HG03460 (cell line): ENCODE data around the gene NFIL3.
"Not testable (repeated sequence)": the region's sequence is repeated elsewhere in the genome, so short reads cannot be mapped to it uniquely, and the experiment has no call there.

ENCODE experiments used
- ATAC-seq: cut with Tn5 transposase; IDR thresholded peaks from one replicate; pipeline ENCODE4 v1.9.1; 2021; ENCODE audit not compliant: unreplicated experiment

The NFIL3 gene

GRCh38 chr9:91423785-91424402, at the start of gene NFIL3:
Gene NFIL3 (minus strand): TSS chr9:91423832. CDS start chr9:91410734, 13,098 bp downstream.
- ATAC-seq: peak; percentile 80

- not testable (repeated sequence) for ATAC-seq
Observed at GRCh38 chr9:91471524-91471923, 47.9 kb upstream of the NFIL3 start.

GRCh38 chr9:91465420-91465819, 41.8 kb upstream of the NFIL3 start:
- ATAC-seq: no peak

GRCh38 chr9:91458906-91459305, 35.3 kb upstream of the NFIL3 start:
- no peak for ATAC-seq

GRCh38 chr9:91452844-91453243, 29.2 kb upstream of the NFIL3 start:
- ATAC-seq: no peak

GRCh38 chr9:91451431-91452270, 28.0 kb upstream of the NFIL3 start:
- no peak for ATAC-seq

GRCh38 chr9:91445135-91445534, 21.5 kb upstream of the NFIL3 start:
- no peak for ATAC-seq

- no peak for ATAC-seq
Observed at GRCh38 chr9:91443994-91444392, 20.4 kb upstream of the NFIL3 start.

GRCh38 chr9:91443321-91443993, 19.8 kb upstream of the NFIL3 start:
- ATAC-seq: no peak

- no peak for ATAC-seq
Observed at GRCh38 chr9:91436841-91437240, 13.2 kb upstream of the NFIL3 start.

- ATAC-seq: no peak
Observed at GRCh38 chr9:91433180-91433579, 9.5 kb upstream of the NFIL3 start.

- no peak for ATAC-seq
Observed at GRCh38 chr9:91431485-91431884, 7.9 kb upstream of the NFIL3 start.

- no peak for ATAC-seq
Observed at GRCh38 chr9:91429501-91429900, 5.9 kb upstream of the NFIL3 start.

GRCh38 chr9:91428927-91429351, 5.3 kb upstream of the NFIL3 start:
- ATAC-seq: no peak

GRCh38 chr9:91428436-91428835, 4.8 kb upstream of the NFIL3 start:
- no peak for ATAC-seq

GRCh38 chr9:91427873-91428272, 4.2 kb upstream of the NFIL3 start:
- no peak for ATAC-seq

- no peak for ATAC-seq
Observed at GRCh38 chr9:91426123-91426745, 2.6 kb upstream of the NFIL3 start.

- ATAC-seq: no peak
Observed at GRCh38 chr9:91425271-91425670, 1.6 kb upstream of the NFIL3 start.

- ATAC-seq: peak; percentile 6
Observed at GRCh38 chr9:91424403-91425176, 958 bp upstream of the NFIL3 start.
